Body of pancreas (tissue), 4 donors: ENCODE measurements around the gene FAM222B. TPM values are rescaled to one million over a fixed set of nuclear protein-coding genes. Genes with fewer than 3 reads are reported as not detected.

Experiments
- ATAC-seq: fragments of 150-250 bp; one replicate; pipeline ENCODE4 v1.9.1; 2016
- DNase-seq, 4 donors: peaks; one replicate each; pipeline ENCODE4 v3.0.0-alpha.2; 2019
- H3K27ac ChIP-seq, 4 donors: fragments of 200-600 bp; sonication (generic); 1 replicate in 3 of 4; 2 replicates in 1 of 4; pipeline versions ENCODE4 v1.5.1 to v1.6.1; 2016 to 2019; ENCODE audit warnings: mild to moderate bottlenecking in 1 of 4, mixed read lengths in 1 of 4, moderate library complexity in 1 of 4
- H3K27me3 ChIP-seq, 2 donors: fragments of 200-600 bp; sonication (generic); one replicate each; pipeline ENCODE4 v1.6.0; 2016; ENCODE audit warnings: mild to moderate bottlenecking in 1 of 2
- H3K36me3 ChIP-seq, 2 donors: fragments of 200-600 bp; sonication (generic); replicated peaks in 1 of 2; 2 replicates each; pipeline ENCODE4 v1.5.1; 2016; ENCODE audit warnings: low read depth in 2 of 2; ENCODE audit not compliant: insufficient read depth in 1 of 2
- H3K4me1 ChIP-seq: fragments of 200-600 bp; sonication (generic); one replicate; pipeline ENCODE4 v1.6.0; 2016
- H3K4me3 ChIP-seq, 2 donors: fragments of 200-600 bp; sonication (generic); 1 replicate in 1 of 2; 2 replicates in 1 of 2; pipeline ENCODE4 v1.5.1; 2016 to 2019
- H3K9me3 ChIP-seq, 3 donors: fragments of 200-600 bp; sonication (generic); 1 replicate in 2 of 3; 2 replicates in 1 of 3; pipeline ENCODE4 v1.5.1; 2016
- POLR2A ChIP-seq, 3 donors: fragments of 450-650 bp; IDR thresholded peaks; one replicate each; pipeline ENCODE4 v1.6.1; 2016; ENCODE audit warnings: antibody characterized with exemption in 3 of 3, mild to moderate bottlenecking in 2 of 3
- WGBS, 2 donors: methylation state at CpG; one replicate each; pipeline ENCODE4 v1.1.5; 2017; 5-methylcytosine and 5-hydroxymethylcytosine counted together
- intact Hi-C: fragments of 100-400 bp; cut with DNase I; formaldehyde crosslinking; loops from one replicate; pipeline ENCODE4 v1.15.1; 2023
- total RNA-seq, 2 donors: library from RNA; depleted of rRNA; stranded (reverse); fragments of >200 nt; gene quantifications; one replicate each; pipeline ENCODE4 v1.1.0, GENCODE V29; 2016
- TF ChIP-seq, protein P1 (sequence below), 7 experiments: fragments of 450-650 bp in 4 of 7; fragments of 200-600 bp in 3 of 7; sonication (generic) in 3 of 7; IDR thresholded peaks; one replicate each; pipeline ENCODE4 v1.5.1; 2016 to 2019; ENCODE audit warnings: antibody characterized with exemption in 7 of 7

Gene FAM222B
- total RNA-seq, 2 donors from 2014 or later, result 9.9 to 15.3 TPM

GRCh38 chr17:28858801-28859355 lies 16.3 kb upstream of the FAM222B start:
- Histone ChIP-seq H3K4me3 (no peak overlapping the region), H3K27ac (no peak overlapping the region), H3K4me1 (peaks cover 12% of the 10 kb centered on the region), H3K36me3 (peaks cover 9 to 16% of the 10 kb centered on the region in 2 donors), H3K27me3 (no peaks in the 10 kb centered on the region), H3K9me3 (no peaks in the 10 kb centered on the region)
- TF ChIP-seq, protein P1, sequence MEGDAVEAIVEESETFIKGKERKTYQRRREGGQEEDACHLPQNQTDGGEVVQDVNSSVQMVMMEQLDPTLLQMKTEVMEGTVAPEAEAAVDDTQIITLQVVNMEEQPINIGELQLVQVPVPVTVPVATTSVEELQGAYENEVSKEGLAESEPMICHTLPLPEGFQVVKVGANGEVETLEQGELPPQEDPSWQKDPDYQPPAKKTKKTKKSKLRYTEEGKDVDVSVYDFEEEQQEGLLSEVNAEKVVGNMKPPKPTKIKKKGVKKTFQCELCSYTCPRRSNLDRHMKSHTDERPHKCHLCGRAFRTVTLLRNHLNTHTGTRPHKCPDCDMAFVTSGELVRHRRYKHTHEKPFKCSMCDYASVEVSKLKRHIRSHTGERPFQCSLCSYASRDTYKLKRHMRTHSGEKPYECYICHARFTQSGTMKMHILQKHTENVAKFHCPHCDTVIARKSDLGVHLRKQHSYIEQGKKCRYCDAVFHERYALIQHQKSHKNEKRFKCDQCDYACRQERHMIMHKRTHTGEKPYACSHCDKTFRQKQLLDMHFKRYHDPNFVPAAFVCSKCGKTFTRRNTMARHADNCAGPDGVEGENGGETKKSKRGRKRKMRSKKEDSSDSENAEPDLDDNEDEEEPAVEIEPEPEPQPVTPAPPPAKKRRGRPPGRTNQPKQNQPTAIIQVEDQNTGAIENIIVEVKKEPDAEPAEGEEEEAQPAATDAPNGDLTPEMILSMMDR (IDR thresholded peaks at IDR 0.05), result no peak
- no peak for TF ChIP-seq POLR2A (IDR thresholded peaks at IDR 0.05)
- intact Hi-C loops, result no loop called here
- 49% methylated on average over 2 of the region's 2 CpGs; no CpG with 5 or more reads in 1 of the 2 donors for WGBS, 2 donors
- ATAC-seq, result no peak
- DNase-seq, result no peak

GRCh38 chr17:28857905-28858800 lies 15.6 kb upstream of the FAM222B start:
- Histone ChIP-seq H3K27me3 (no peaks in the 10 kb centered on the region), H3K36me3 (peaks cover 9 to 16% of the 10 kb centered on the region in 2 donors), H3K9me3 (no peaks in the 10 kb centered on the region), H3K4me1 (peaks cover 12% of the 10 kb centered on the region), H3K27ac (no peak overlapping the region), H3K4me3 (no peak overlapping the region)
- ATAC-seq, result no peak
- WGBS, 2 donors, result 87 to 89% methylated on average over 3 of the region's 3 CpGs
- DNase-seq, result no peak
- TF ChIP-seq POLR2A (IDR thresholded peaks at IDR 0.05), result no peak
- TF ChIP-seq, protein P1 (IDR thresholded peaks at IDR 0.05), result no peak
- intact Hi-C loops, result no loop called here

DNA sequence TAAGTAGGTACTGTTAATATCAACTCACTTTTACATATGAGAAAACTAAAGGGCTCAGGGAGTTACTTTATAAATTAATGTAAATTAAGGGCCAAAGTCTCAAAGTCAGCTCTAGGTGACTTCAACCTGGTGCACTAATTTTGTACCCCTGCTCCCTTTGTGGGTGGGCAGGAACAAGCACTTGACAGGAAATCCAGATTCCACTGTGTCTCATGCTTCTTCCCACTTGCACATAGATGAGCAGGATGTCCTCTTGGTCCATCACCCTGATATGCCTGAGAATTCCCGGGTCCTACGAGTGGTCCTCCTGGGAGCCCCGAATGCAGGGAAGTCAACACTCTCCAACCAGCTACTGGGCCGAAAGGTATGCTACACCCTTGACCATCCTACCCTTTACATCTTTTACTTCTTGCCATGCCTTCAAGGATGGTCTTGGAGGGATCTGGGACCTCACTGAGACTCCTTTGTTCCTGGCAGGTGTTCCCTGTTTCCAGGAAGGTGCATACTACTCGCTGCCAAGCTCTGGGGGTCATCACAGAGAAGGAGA lies 13.5 kb upstream of the FAM222B start:
- peaks cover 12% of the 10 kb centered on the region for H3K4me1 ChIP-seq
- no peaks in the 10 kb centered on the region for H3K27me3 ChIP-seq
- TF ChIP-seq, protein P1 (IDR thresholded peaks at IDR 0.05), result no peak
- TF ChIP-seq POLR2A (IDR thresholded peaks at IDR 0.05), result no peak
- H3K4me3 ChIP-seq, result no peak overlapping the region
- ATAC-seq (no peak), DNase-seq (no peak)
- intact Hi-C loops, result no loop called here
- 79 to 81% methylated on average over 5 of the region's 5 CpGs for WGBS, 2 donors
- no peak overlapping the region for H3K27ac ChIP-seq
- H3K36me3 ChIP-seq, result peaks cover 9 to 16% of the 10 kb centered on the region in 2 donors
- H3K9me3 ChIP-seq, result no peaks in the 10 kb centered on the region

DNA sequence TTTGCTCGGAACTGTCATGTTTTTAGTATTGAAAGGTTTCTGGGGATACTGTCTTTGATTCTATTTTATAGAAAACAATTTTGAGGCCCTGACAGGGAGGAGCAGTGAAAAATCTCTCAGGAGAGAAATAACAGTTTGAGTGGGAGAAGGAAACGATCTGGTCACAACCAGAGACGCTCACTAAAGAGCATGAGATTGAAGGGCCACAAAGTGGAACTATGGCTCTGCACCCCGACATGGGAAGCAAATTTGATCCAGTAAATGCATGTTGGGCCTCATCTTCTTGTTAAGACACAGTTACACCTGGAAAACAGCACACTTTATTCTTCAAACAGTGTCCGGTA lies 12.7 kb upstream of the FAM222B start:
- 8 to 11% methylated on average over 5 of the region's 5 CpGs for WGBS, 2 donors
- TF ChIP-seq, protein P1 (IDR thresholded peaks at IDR 0.05), result no peak
- TF ChIP-seq POLR2A (IDR thresholded peaks at IDR 0.05), result no peak
- peak overlapping the region in 3 of 4 donors; percentile 29 to 74 (median 65) for H3K27ac ChIP-seq
- no peak for ATAC-seq
- H3K9me3 ChIP-seq, result no peaks in the 10 kb centered on the region
- peak overlapping the region; percentile 30 to 83 for H3K4me3 ChIP-seq
- H3K36me3 ChIP-seq, result peaks cover 9 to 13% of the 10 kb centered on the region in 2 donors
- H3K4me1 ChIP-seq, result peaks cover 12% of the 10 kb centered on the region
- H3K27me3 ChIP-seq, result no peaks in the 10 kb centered on the region
- intact Hi-C loops, result no loop called here
- DNase-seq, result no peak
